ENCODE data around the gene RHOB. TPM values are rescaled to one million over a fixed set of nuclear protein-coding genes. Genes with fewer than 3 reads are reported as not detected.
A peak's percentile ranks its signal among the peaks of the same experiment; 100 is the strongest.
"Not testable (repeated sequence)": the region's sequence is repeated elsewhere in the genome, so short reads cannot be mapped to it uniquely, and the experiment has no call there.

Gene RHOB
- total RNA-seq, 2 experiments from 2014 or later: 7.5 TPM

DNA sequence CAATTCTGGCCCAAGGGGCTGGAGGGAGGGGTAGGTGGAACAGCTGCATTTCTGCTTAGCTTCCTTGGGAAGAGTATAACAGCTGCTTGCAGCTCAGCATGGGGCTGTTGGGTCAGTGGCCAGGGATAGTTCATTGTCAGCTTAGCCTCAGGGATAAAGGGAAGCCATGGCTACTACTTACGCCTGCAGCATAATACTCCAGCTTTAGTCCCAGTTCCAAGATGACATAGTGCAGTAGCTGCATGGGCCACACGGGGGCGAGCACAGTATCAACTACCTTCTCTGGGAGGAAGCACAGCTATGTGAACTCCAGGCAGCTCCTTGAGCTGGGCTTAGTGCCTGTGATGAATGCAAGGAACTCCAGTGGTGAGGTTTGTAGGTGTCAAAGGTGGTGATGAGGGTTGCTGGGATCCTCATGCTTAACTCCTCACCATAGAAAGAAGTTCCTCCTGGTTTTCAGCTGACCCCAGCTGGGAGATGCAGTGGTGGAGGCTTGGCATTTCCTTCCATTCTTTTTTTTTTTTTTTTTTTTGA lies 35.4 kb upstream of the RHOB start:
- POLR2A ChIA-PET: interaction anchor here (1.0 to 1.9 kb wide), 2 partner anchors 36 to 239 kb away, joined by 3 to 8 read pairs; partner anchors contain the start of gene RHOB
- intact Hi-C loops (cut with DNase I, micrococcal nuclease): loop anchor here (1.0 to 2.0 kb wide), 3 partner anchors 61 to 231 kb away; partner anchors contain the start of gene PUM2 (in 1 of the 2)
- Mint-ChIP-seq H3K27me3 (peaks cover 8% of the 10 kb centered on the region), H3K9me3 (ENCODE audit: low read depth) (peaks cover 20% of the 10 kb centered on the region), H3K36me3 (ENCODE audit: low read depth) (peaks cover 5% of the 10 kb centered on the region), H3K4me3 (no peak overlapping the region), H3K4me1 (no peaks in the 10 kb centered on the region), H3K27ac (no peak overlapping the region)
- DNase-seq (peak; percentile 87), ATAC-seq (peak; percentile 97)
- CTCF ChIA-PET: interaction anchor here (0.6 to 8.0 kb wide), 43 partner anchors 8 to 704 kb away, joined by 3 to 94 read pairs (median 4); partner anchors contain the start of genes HS1BP3, RHOB and SDC1

DNA sequence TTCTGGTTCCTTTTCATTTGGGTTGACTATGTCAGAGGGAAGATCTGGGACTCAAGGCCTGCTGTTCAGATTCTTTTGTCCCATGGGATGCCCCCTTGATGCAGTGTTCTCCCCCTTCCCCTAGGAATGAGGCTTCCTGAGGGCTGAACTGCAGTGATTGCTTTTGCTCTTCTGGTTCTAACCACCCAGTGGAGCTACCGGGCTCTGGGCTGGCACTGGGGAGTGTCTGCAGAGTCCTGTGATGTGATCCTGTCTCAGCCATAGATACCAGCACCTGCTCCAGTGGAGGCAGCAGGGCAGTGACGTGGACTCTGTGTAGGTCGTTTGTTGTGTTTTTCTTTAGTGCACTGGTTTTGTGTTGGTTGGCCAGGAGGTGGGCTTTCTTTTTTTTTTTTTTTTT lies 32.1 kb upstream of the RHOB start:
- ATAC-seq (no peak), DNase-seq (no peak)
- Mint-ChIP-seq H3K4me1 (no peaks in the 10 kb centered on the region), H3K27me3 (peaks cover 11% of the 10 kb centered on the region), H3K27ac (no peak overlapping the region), H3K4me3 (no peak overlapping the region), H3K9me3 (ENCODE audit: low read depth) (peaks cover 5% of the 10 kb centered on the region), H3K36me3 (ENCODE audit: low read depth) (peaks cover 3% of the 10 kb centered on the region)
- POLR2A ChIA-PET: no interaction called here
- intact Hi-C loops (cut with DNase I, micrococcal nuclease): no loop called here
- CTCF ChIA-PET: interaction anchor here (1.3 to 8.0 kb wide), 6 partner anchors 9 to 228 kb away, joined by 3 to 94 read pairs (median 6); no protein-coding TSS in a partner anchor

GRCh38 chr2:20415511-20415918 lies 31.4 kb upstream of the RHOB start:
- DNase-seq: no peak
- intact Hi-C loops (cut with DNase I, micrococcal nuclease): no loop called here
- CTCF ChIA-PET: interaction anchor here (0.7 to 8.0 kb wide), 3 partner anchors 9 to 227 kb away, joined by 3 to 94 read pairs (median 18); no protein-coding TSS in a partner anchor
- H3K36me3 Mint-ChIP-seq (ENCODE audit: low read depth): no peaks in the 10 kb centered on the region
- POLR2A ChIA-PET: no interaction called here
- H3K27me3 Mint-ChIP-seq: peaks cover 12% of the 10 kb centered on the region
- no peaks in the 10 kb centered on the region for H3K9me3 Mint-ChIP-seq (ENCODE audit: low read depth)
- no peak overlapping the region for H3K4me3 Mint-ChIP-seq
- H3K27ac Mint-ChIP-seq: no peak overlapping the region
- no peak for ATAC-seq
- no peaks in the 10 kb centered on the region for H3K4me1 Mint-ChIP-seq

DNA sequence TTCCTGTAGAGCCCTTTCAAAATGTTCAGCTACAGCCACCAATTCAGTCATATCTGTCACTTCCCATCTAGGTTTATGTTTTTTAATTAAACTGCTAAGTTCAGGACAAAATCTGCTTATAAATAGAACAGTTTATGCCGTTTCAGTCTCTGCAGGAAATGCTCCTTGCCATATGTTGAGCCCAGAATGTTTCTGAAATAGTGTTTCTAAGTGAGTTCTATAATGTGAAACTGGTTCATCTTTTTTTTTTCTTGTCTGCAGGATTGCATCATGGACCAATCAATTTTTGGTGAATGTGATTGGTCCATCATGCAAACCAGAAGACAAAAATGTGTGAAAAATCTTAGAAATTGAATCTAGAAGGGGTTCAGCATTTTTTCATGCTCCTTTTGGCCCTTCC lies 30.2 kb upstream of the RHOB start:
- Mint-ChIP-seq H3K9me3 (ENCODE audit: low read depth) (no peaks in the 10 kb centered on the region), H3K27ac (no peak overlapping the region), H3K27me3 (peaks cover 12% of the 10 kb centered on the region), H3K36me3 (ENCODE audit: low read depth) (no peaks in the 10 kb centered on the region), H3K4me3 (no peak overlapping the region), H3K4me1 (no peaks in the 10 kb centered on the region)
- ChIA-PET CTCF (interaction anchor here (1.0 to 8.0 kb wide), 3 partner anchors 8 to 226 kb away, joined by 3 to 94 read pairs (median 18); no protein-coding TSS in a partner anchor), POLR2A (no interaction called here)
- intact Hi-C loops (cut with DNase I, micrococcal nuclease): no loop called here
- ATAC-seq (no peak), DNase-seq (no peak)

DNA sequence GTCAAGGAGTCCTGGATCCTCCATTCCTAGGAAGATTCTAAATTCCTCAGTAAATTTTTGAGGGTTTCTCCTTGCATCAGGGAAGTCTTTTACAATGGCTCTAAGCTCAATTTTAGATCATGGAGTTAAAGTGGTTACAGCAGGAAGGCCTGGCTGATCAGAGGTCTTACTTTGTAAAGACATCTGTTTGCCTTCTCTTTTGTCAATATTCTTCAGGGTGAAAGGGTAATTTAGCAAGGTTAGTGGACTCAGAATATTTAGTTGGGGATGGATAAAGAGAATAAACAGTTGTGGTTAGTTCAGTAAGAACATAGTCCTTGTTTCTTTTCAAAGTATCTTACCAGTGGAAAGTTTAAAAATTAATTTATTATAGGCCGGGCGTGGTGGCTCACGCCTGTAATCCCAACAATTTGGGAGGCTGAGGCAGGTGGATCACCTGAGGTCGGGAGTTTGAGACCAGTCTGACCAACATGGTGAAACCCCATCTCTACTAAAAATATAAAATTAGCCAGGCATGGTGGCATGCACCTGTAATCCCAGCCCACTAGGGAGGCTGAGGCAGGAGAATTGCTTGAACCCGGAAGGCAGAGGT lies 29.5 kb upstream of the RHOB start:
- intact Hi-C loops (cut with DNase I, micrococcal nuclease): not testable (repeated sequence)

GRCh38 chr2:20418519-20418918 lies 28.4 kb upstream of the RHOB start:
- CTCF ChIA-PET: interaction anchor here (0.6 to 2.4 kb wide), 4 partner anchors 7 to 225 kb away, joined by 3 to 9 read pairs (median 4); no protein-coding TSS in a partner anchor
- ATAC-seq (no peak), DNase-seq (no peak)
- Mint-ChIP-seq H3K27me3 (peaks cover 12% of the 10 kb centered on the region), H3K4me3 (no peak overlapping the region), H3K4me1 (no peaks in the 10 kb centered on the region), H3K27ac (no peak overlapping the region), H3K9me3 (ENCODE audit: low read depth) (no peaks in the 10 kb centered on the region), H3K36me3 (ENCODE audit: low read depth) (no peaks in the 10 kb centered on the region)
- POLR2A ChIA-PET: no interaction called here
- intact Hi-C loops (cut with DNase I, micrococcal nuclease): no loop called here

More for the DNA sequence above, 29.5 kb upstream of the RHOB start:
- H3K27ac Mint-ChIP-seq; H3K4me1 Mint-ChIP-seq; H3K4me3 Mint-ChIP-seq; H3K9me3 Mint-ChIP-seq (ENCODE audit: low read depth); ATAC-seq; POLR2A ChIA-PET; DNase-seq; H3K36me3 Mint-ChIP-seq (ENCODE audit: low read depth): not testable (repeated sequence)
- CTCF ChIA-PET: interaction anchor here (4.2 to 8.0 kb wide), 2 partner anchors 7 to 225 kb away, joined by 18 to 94 read pairs; no protein-coding TSS in a partner anchor
- H3K27me3 Mint-ChIP-seq: peaks cover 12% of the 10 kb centered on the region

- Mint-ChIP-seq H3K36me3 (ENCODE audit: low read depth) (no peaks in the 10 kb centered on the region), H3K4me3 (no peak overlapping the region), H3K9me3 (ENCODE audit: low read depth) (no peaks in the 10 kb centered on the region), H3K27ac (no peak overlapping the region), H3K27me3 (peaks cover 10% of the 10 kb centered on the region), H3K4me1 (peaks cover 3% of the 10 kb centered on the region)
- DNase-seq (no peak), ATAC-seq (no peak)
- ChIA-PET CTCF (interaction anchor here (0.9 to 2.4 kb wide), 4 partner anchors 8 to 224 kb away, joined by 3 to 9 read pairs (median 4); no protein-coding TSS in a partner anchor), POLR2A (no interaction called here)
- intact Hi-C loops (cut with DNase I, micrococcal nuclease): no loop called here
These were observed 27.8 kb upstream of the RHOB start for GRCh38 chr2:20419007-20419576.

DNA sequence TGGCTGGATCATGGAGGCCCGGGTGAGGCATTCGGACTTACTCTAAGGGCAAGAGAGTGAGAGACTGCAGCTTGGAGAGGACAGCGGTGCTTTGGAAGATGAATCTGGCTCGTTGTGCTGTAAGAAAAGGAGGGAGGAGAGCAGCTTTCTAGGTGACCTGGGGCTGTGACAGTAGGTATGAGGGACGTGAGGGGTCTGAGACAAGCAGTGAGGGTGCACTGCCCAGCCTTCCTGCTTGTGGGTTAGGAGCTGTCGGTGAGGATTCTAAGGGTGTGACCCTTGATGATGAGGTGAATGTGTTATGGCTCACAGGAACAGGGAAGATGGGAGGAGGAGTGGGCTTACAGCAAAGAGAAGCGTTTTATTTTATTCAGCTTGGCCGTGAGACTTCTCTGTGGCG lies 27.1 kb upstream of the RHOB start:
- DNase-seq: no peak
- ChIA-PET POLR2A (no interaction called here), CTCF (interaction anchor here (0.6 to 8.8 kb wide), 5 partner anchors 7 to 669 kb away, joined by 3 to 94 read pairs (median 6); no protein-coding TSS in a partner anchor)
- Mint-ChIP-seq H3K4me1 (peaks cover 8% of the 10 kb centered on the region), H3K27me3 (peaks cover 7% of the 10 kb centered on the region), H3K4me3 (no peak overlapping the region), H3K9me3 (ENCODE audit: low read depth) (no peaks in the 10 kb centered on the region), H3K36me3 (ENCODE audit: low read depth) (no peaks in the 10 kb centered on the region), H3K27ac (no peak overlapping the region)
- intact Hi-C loops (cut with DNase I, micrococcal nuclease): loop anchor here (5.0 to 10.0 kb wide), 4 partner anchors 175 to 925 kb away; no protein-coding TSS in a partner anchor
- ATAC-seq: no peak

GRCh38 chr2:20421336-20421987 lies 25.4 kb upstream of the RHOB start:
- intact Hi-C loops (cut with DNase I, micrococcal nuclease): loop anchor here (5.0 to 10.0 kb wide), 4 partner anchors 177 to 927 kb away; no protein-coding TSS in a partner anchor
- no peak for DNase-seq
- Mint-ChIP-seq H3K36me3 (ENCODE audit: low read depth) (no peaks in the 10 kb centered on the region), H3K27ac (no peak overlapping the region), H3K9me3 (ENCODE audit: low read depth) (no peaks in the 10 kb centered on the region), H3K4me1 (peaks cover 16% of the 10 kb centered on the region), H3K4me3 (no peak overlapping the region), H3K27me3 (peaks cover 7% of the 10 kb centered on the region)
- CTCF ChIA-PET: interaction anchor here (0.5 to 8.8 kb wide), 5 partner anchors 8 to 1416 kb away, joined by 3 to 94 read pairs (median 4); no protein-coding TSS in a partner anchor
- ATAC-seq: no peak
- POLR2A ChIA-PET: interaction anchor here (0.7 kb wide), 1 partner anchor 225 kb away, joined by 3 read pairs; no protein-coding TSS in a partner anchor

DNA sequence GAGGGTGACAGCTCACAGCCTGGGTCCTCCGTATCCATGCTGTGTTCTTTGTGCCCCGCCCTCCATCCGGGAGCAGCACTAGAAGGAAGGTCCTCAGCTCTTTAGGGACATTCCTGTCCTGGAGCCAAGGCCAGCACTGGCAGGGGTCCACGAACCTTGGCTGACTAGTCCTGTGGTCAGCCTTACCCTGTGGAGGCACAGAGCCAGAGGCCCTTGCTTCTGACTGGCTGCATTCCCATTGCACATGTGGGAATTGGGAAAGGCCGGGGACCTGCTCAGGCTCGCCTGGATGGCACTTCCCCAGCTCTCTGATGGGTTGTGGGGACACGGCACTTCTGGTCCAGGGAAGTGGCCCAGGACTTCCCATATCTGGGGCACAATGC lies 24.9 kb upstream of the RHOB start:
- CTCF ChIA-PET: interaction anchor here (0.7 to 8.8 kb wide), 8 partner anchors 9 to 1415 kb away, joined by 3 to 94 read pairs (median 3); no protein-coding TSS in a partner anchor
- H3K27ac Mint-ChIP-seq: no peak overlapping the region
- peaks cover 7% of the 10 kb centered on the region for H3K27me3 Mint-ChIP-seq
- no peak overlapping the region for H3K4me3 Mint-ChIP-seq
- H3K36me3 Mint-ChIP-seq (ENCODE audit: low read depth): no peaks in the 10 kb centered on the region
- ATAC-seq (no peak), DNase-seq (no peak)
- POLR2A ChIA-PET: interaction anchor here (0.7 kb wide), 1 partner anchor 225 kb away, joined by 3 read pairs; no protein-coding TSS in a partner anchor
- peaks cover 16% of the 10 kb centered on the region for H3K4me1 Mint-ChIP-seq
- no peaks in the 10 kb centered on the region for H3K9me3 Mint-ChIP-seq (ENCODE audit: low read depth)
- intact Hi-C loops (cut with DNase I, micrococcal nuclease): loop anchor here (5.0 to 10.0 kb wide), 4 partner anchors 177 to 927 kb away; no protein-coding TSS in a partner anchor

Measured in activated CD4-positive, alpha-beta T cell treated with anti-CD3 and anti-CD28 coated beads for 36 hours (primary cell).